Endodermal cell (in vitro differentiated cells): ENCODE data around the gene WDTC1. TPM values are rescaled to one million over a fixed set of nuclear protein-coding genes. Genes with fewer than 3 reads are reported as not detected.

Experiments used
- DNase-seq: peaks from one replicate; pipeline ENCODE4 v3.0.0-alpha.2; 2017
- H3K27ac ChIP-seq: 2 replicates; pipeline ENCODE4 v1.5.1; 2013; ENCODE audit warnings: mild to moderate bottlenecking, low read depth, low read length, moderate library complexity
- H3K27me3 ChIP-seq: 2 replicates; pipeline ENCODE4 v1.6.1; 2013; ENCODE audit warnings: mild to moderate bottlenecking, low read length, moderate library complexity; ENCODE audit not compliant: insufficient read depth, control insufficient read depth, poor library complexity, severe bottlenecking
- H3K36me3 ChIP-seq: 2 replicates; pipeline ENCODE4 v1.7.0; 2013; ENCODE audit warnings: mild to moderate bottlenecking, low read length, moderate library complexity; ENCODE audit not compliant: control insufficient read depth, insufficient read depth
- H3K4me1 ChIP-seq: one replicate; pipeline ENCODE4 v1.7.0; 2013; ENCODE audit warnings: low read length; ENCODE audit not compliant: control insufficient read depth, insufficient read depth
- H3K4me3 ChIP-seq: 2 replicates; pipeline ENCODE4 v1.5.1; 2013; ENCODE audit warnings: mild to moderate bottlenecking, low read length, moderate library complexity
- H3K9ac ChIP-seq: 2 replicates; pipeline ENCODE4 v1.6.1; 2013; ENCODE audit warnings: mild to moderate bottlenecking, low read length, moderate library complexity; ENCODE audit not compliant: poor library complexity, severe bottlenecking; ENCODE audit errors: extremely low read depth
- H3K9me3 ChIP-seq: 2 replicates; pipeline ENCODE4 v1.6.1; 2013; ENCODE audit warnings: mild to moderate bottlenecking, low read length, moderate library complexity; ENCODE audit not compliant: control insufficient read depth
- H3K27ac Mint-ChIP-seq: 2 replicates; pipeline ENCODE4 v1.8.0; 2020; ENCODE audit warnings: mixed read lengths
- H3K27me3 Mint-ChIP-seq: 2 replicates; pipeline ENCODE4 v1.8.0; 2021; ENCODE audit warnings: mild to moderate bottlenecking, mixed read lengths; ENCODE audit not compliant: insufficient read depth
- H3K36me3 Mint-ChIP-seq: 2 replicates; pipeline ENCODE4 v1.8.0; 2020; ENCODE audit warnings: low read depth, mixed read lengths
- H3K4me1 Mint-ChIP-seq: 2 replicates; pipeline ENCODE4 v1.8.0; 2020; ENCODE audit warnings: mixed read lengths
- H3K4me3 Mint-ChIP-seq: 2 replicates; pipeline ENCODE4 v1.8.0; 2020; ENCODE audit warnings: mild to moderate bottlenecking, moderate library complexity, mixed read lengths
- H3K9me3 Mint-ChIP-seq: 2 replicates; pipeline ENCODE4 v1.8.0; 2020; ENCODE audit warnings: mild to moderate bottlenecking, mixed read lengths
- CTCF ChIP-seq: fragments of 200-600 bp; sonication (generic); conservative IDR thresholded peaks from 2 replicates; pipeline ENCODE4 v1.5.0; 2021; ENCODE audit warnings: antibody characterized with exemption, mild to moderate bottlenecking
- WGBS, 2 experiments: methylation state at CpG; one replicate each; pipeline versions ENCODE4 v1.1.5 to v1.1.7; 2013; ENCODE audit warnings: missing lambda C conversion rate in 2 of 2, mixed read lengths in 1 of 2; ENCODE audit not compliant: insufficient coverage in 1 of 2, insufficient read length in 1 of 2; 5-methylcytosine and 5-hydroxymethylcytosine counted together
- total RNA-seq, 2 donors: library from RNA; stranded (reverse); fragmentation: NEBNext Ultra II Directional in 1 of 2; extraction: Animal tissue kit (Norgen Biotek cat#: 25700) in 1 of 2; gene quantifications; 2 replicates in 1 of 2; 3 replicates in 1 of 2; pipeline ENCODE4 v1.2.1, GENCODE V29; 2021

WDTC1 gene
- total RNA-seq, 2 donors from 2014 or later = 34.7 to 41.9 TPM

GRCh38 chr1:27257155-27257554 is 22.7 kb downstream of the WDTC1 start:
- Histone ChIP-seq H3K4me3 (no peak overlapping the region), H3K36me3 (no peaks in the 10 kb centered on the region), H3K9ac (no peak overlapping the region), H3K9me3 (no peaks in the 10 kb centered on the region), H3K27me3 (no peaks in the 10 kb centered on the region), H3K27ac (no peak overlapping the region), H3K4me1 (no peaks in the 10 kb centered on the region)
- H3K4me1 Mint-ChIP-seq = no peaks in the 10 kb centered on the region
- 99% methylated on average over 5 of the region's 6 CpGs; no CpG with 5 or more reads in 1 of the 2 experiments for whole genome bisulfite sequencing, 2 experiments
- H3K4me3 Mint-ChIP-seq = no peak overlapping the region
- no peak for TF ChIP-seq CTCF
- no peak overlapping the region for H3K27ac Mint-ChIP-seq
- DNase-seq = no peak
- H3K9me3 Mint-ChIP-seq = no peaks in the 10 kb centered on the region
- H3K36me3 Mint-ChIP-seq = peaks cover 7% of the 10 kb centered on the region
- no peaks in the 10 kb centered on the region for H3K27me3 Mint-ChIP-seq

- peaks cover 12% of the 10 kb centered on the region for H3K36me3 Mint-ChIP-seq
- H3K27me3 ChIP-seq = no peaks in the 10 kb centered on the region
- no peak overlapping the region for H3K27ac ChIP-seq
- H3K36me3 ChIP-seq = peaks cover 5% of the 10 kb centered on the region
- H3K27ac Mint-ChIP-seq = peak overlapping the region; percentile 14
- no peaks in the 10 kb centered on the region for H3K27me3 Mint-ChIP-seq
- no peak overlapping the region for H3K4me3 Mint-ChIP-seq
- no peaks in the 10 kb centered on the region for H3K9me3 Mint-ChIP-seq
- H3K4me3 ChIP-seq = no peak overlapping the region
- TF ChIP-seq CTCF = no peak
- no peaks in the 10 kb centered on the region for H3K4me1 ChIP-seq
- DNase-seq = no peak
- WGBS, 2 experiments = 89% methylated on average over 6 of the region's 6 CpGs
- no peaks in the 10 kb centered on the region for H3K9me3 ChIP-seq
- no peak overlapping the region for H3K9ac ChIP-seq
- no peaks in the 10 kb centered on the region for H3K4me1 Mint-ChIP-seq
Observed at GRCh38 chr1:27258598-27258997, 24.2 kb downstream of the WDTC1 start.

- Mint-ChIP-seq H3K36me3 (peaks cover 30% of the 10 kb centered on the region), H3K27ac (no peak overlapping the region), H3K4me1 (no peaks in the 10 kb centered on the region), H3K27me3 (no peaks in the 10 kb centered on the region), H3K9me3 (peaks cover 5% of the 10 kb centered on the region), H3K4me3 (no peak overlapping the region)
- DNase-seq = no peak
- H3K4me3 ChIP-seq = no peak overlapping the region
- H3K9ac ChIP-seq = no peak overlapping the region
- no peak overlapping the region for H3K27ac ChIP-seq
- no peak for TF ChIP-seq CTCF
- WGBS, 2 experiments = 90 to 93% methylated on average over 5 of the region's 5 CpGs
- H3K9me3 ChIP-seq = peaks cover 12% of the 10 kb centered on the region
- H3K4me1 ChIP-seq = no peaks in the 10 kb centered on the region
- peaks cover 21% of the 10 kb centered on the region for H3K36me3 ChIP-seq
- no peaks in the 10 kb centered on the region for H3K27me3 ChIP-seq
Observed at GRCh38 chr1:27267153-27267552, 32.7 kb downstream of the WDTC1 start.
